Smooth muscle cell (in vitro differentiated cells): ENCODE measurements around the gene ANKRD27. TPM values are rescaled to one million over a fixed set of nuclear protein-coding genes. Genes with fewer than 3 reads are reported as not detected.

Experiments
- DNase-seq: peaks from one replicate; lab custom pipeline; 2025; ENCODE audit not compliant: unreplicated experiment; lab: John Stamatoyannopoulos, UW
- H2AFZ ChIP-seq: fragments of 200-600 bp; sonication (generic); 2 replicates; pipeline ENCODE4 v1.6.0; 2016; ENCODE audit warnings: antibody characterized with exemption, low read depth, mild to moderate bottlenecking
- H3F3A ChIP-seq: fragments of 200-600 bp; sonication (generic); 2 replicates; pipeline ENCODE4 v1.6.0; 2017; ENCODE audit warnings: antibody characterized with exemption, low read depth
- H3K27ac ChIP-seq: fragments of 200-600 bp; sonication (generic); 2 replicates; pipeline ENCODE4 v1.5.1; 2016; ENCODE audit warnings: low read depth, mild to moderate bottlenecking
- H3K27me3 ChIP-seq: fragments of 200-600 bp; sonication (generic); 2 replicates; pipeline ENCODE4 v1.6.1; 2016; ENCODE audit warnings: low read depth, mild to moderate bottlenecking
- H3K36me3 ChIP-seq: fragments of 200-600 bp; sonication (generic); 2 replicates; pipeline ENCODE4 v1.5.1; 2016; ENCODE audit warnings: low read depth
- H3K4me1 ChIP-seq: fragments of 200-600 bp; sonication (generic); 2 replicates; pipeline ENCODE4 v1.5.1; 2016; ENCODE audit warnings: low read depth
- H3K4me2 ChIP-seq: fragments of 200-600 bp; sonication (generic); 2 replicates; pipeline ENCODE4 v1.6.0; 2016; ENCODE audit warnings: mild to moderate bottlenecking
- H3K4me3 ChIP-seq: fragments of 200-600 bp; sonication (generic); 2 replicates; pipeline ENCODE4 v1.5.1; 2016; ENCODE audit warnings: mild to moderate bottlenecking
- H3K79me2 ChIP-seq: fragments of 200-600 bp; sonication (generic); 2 replicates; pipeline ENCODE4 v1.6.0; 2016; ENCODE audit warnings: low read depth, mild to moderate bottlenecking
- H3K9ac ChIP-seq: fragments of 200-600 bp; sonication (generic); 2 replicates; pipeline ENCODE4 v1.6.0; 2016; ENCODE audit warnings: low read depth
- H3K9me3 ChIP-seq: fragments of 200-600 bp; sonication (generic); replicated peaks from 2 replicates; pipeline ENCODE4 v1.5.1; 2016; ENCODE audit warnings: low read depth
- H4K20me1 ChIP-seq: fragments of 200-600 bp; sonication (generic); 2 replicates; pipeline ENCODE4 v1.6.0; 2016; ENCODE audit warnings: low read depth
- WGBS: methylation state at CpG from one replicate; pipeline ENCODE4 v1.1.7; 2016; ENCODE audit warnings: low lambda C conversion rate; 5-methylcytosine and 5-hydroxymethylcytosine counted together
- polyA plus RNA-seq: library from polyadenylated mRNA; unstranded; fragments of >200 nt; fragmentation: Nextera tagmentation; extraction: Ambion mirVana; gene quantifications from 2 replicates; pipeline ENCODE4 v1.2.1, GENCODE V29; 2016
- total RNA-seq: library from RNA; depleted of rRNA; stranded (reverse); fragments of >200 nt; gene quantifications from 2 replicates; pipeline ENCODE4 v1.2.3, GENCODE V29; 2014
- TF ChIP-seq, protein P1 (sequence below): fragments of 200-600 bp; sonication (generic); IDR thresholded peaks from 2 replicates; pipeline ENCODE4 v1.5.1; 2017; ENCODE audit warnings: borderline replicate concordance, mild to moderate bottlenecking, antibody characterized with exemption; ENCODE audit not compliant: insufficient read depth, poor library complexity, severe bottlenecking

The ANKRD27 gene
- total RNA-seq = 19.5 and 19.7 TPM in 2 replicates
- polyA plus RNA-seq = 7.7 and 10.5 TPM in 2 replicates

GRCh38 chr19:32674931-32675719 is at the start of gene ANKRD27:
Gene ANKRD27 (minus strand): TSS chr19:32675180. CDS start chr19:32659015, 16,165 bp downstream.
- Histone ChIP-seq H3F3A (peaks cover 6% of the 10 kb centered on the region), H4K20me1 (peaks cover 51% of the 10 kb centered on the region), H2AFZ (peak within 1 kb of the TSS; percentile 90), H3K4me1 (peaks cover 22% of the 10 kb centered on the region), H3K36me3 (no peaks in the 10 kb centered on the region), H3K4me3 (peak within 1 kb of the TSS; percentile 88), H3K4me2 (peak within 1 kb of the TSS; percentile 93), H3K27ac (no peak within 1 kb of the TSS), H3K27me3 (peaks cover 21% of the 10 kb centered on the region), H3K9ac (peak within 1 kb of the TSS; percentile 35), H3K9me3 (no peaks in the 10 kb centered on the region), H3K79me2 (peaks cover 20% of the 10 kb centered on the region)
- TF ChIP-seq, protein P1, sequence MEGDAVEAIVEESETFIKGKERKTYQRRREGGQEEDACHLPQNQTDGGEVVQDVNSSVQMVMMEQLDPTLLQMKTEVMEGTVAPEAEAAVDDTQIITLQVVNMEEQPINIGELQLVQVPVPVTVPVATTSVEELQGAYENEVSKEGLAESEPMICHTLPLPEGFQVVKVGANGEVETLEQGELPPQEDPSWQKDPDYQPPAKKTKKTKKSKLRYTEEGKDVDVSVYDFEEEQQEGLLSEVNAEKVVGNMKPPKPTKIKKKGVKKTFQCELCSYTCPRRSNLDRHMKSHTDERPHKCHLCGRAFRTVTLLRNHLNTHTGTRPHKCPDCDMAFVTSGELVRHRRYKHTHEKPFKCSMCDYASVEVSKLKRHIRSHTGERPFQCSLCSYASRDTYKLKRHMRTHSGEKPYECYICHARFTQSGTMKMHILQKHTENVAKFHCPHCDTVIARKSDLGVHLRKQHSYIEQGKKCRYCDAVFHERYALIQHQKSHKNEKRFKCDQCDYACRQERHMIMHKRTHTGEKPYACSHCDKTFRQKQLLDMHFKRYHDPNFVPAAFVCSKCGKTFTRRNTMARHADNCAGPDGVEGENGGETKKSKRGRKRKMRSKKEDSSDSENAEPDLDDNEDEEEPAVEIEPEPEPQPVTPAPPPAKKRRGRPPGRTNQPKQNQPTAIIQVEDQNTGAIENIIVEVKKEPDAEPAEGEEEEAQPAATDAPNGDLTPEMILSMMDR = no peak
- under 1% methylated on average over 58 of the region's 75 CpGs for WGBS
- peak; percentile 93 for DNase-seq

DNA sequence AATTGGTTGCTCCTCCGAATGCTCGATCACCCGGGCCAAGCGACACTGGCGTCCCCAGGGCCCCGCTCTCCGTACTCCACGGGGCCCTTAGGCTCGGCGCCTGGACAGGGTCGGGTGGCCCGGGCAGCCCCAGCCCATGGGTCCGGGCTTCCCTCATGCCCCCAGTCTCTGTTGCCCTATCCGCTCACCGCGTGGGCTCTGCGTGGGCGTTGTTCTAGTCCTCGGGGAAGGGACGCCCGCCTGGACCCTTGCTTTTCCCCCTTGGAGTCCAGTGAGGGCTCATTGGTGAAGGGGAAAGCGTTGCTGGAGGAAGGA is 45.9 kb upstream of the ANKRD27 start:
- no peak overlapping the region for H2AFZ ChIP-seq
- no peak for DNase-seq
- H3K4me1 ChIP-seq = no peaks in the 10 kb centered on the region
- H3K79me2 ChIP-seq = no peaks in the 10 kb centered on the region
- no peak overlapping the region for H3K4me2 ChIP-seq
- no peaks in the 10 kb centered on the region for H3F3A ChIP-seq
- no peaks in the 10 kb centered on the region for H3K9me3 ChIP-seq
- H3K36me3 ChIP-seq = no peaks in the 10 kb centered on the region
- TF ChIP-seq, protein P1 = no peak
- H3K27ac ChIP-seq = no peak overlapping the region
- 96% methylated on average over 16 of the region's 22 CpGs for WGBS
- H3K9ac ChIP-seq = no peak overlapping the region
- no peak overlapping the region for H3K4me3 ChIP-seq
- no peaks in the 10 kb centered on the region for H3K27me3 ChIP-seq
- no peaks in the 10 kb centered on the region for H4K20me1 ChIP-seq

DNA sequence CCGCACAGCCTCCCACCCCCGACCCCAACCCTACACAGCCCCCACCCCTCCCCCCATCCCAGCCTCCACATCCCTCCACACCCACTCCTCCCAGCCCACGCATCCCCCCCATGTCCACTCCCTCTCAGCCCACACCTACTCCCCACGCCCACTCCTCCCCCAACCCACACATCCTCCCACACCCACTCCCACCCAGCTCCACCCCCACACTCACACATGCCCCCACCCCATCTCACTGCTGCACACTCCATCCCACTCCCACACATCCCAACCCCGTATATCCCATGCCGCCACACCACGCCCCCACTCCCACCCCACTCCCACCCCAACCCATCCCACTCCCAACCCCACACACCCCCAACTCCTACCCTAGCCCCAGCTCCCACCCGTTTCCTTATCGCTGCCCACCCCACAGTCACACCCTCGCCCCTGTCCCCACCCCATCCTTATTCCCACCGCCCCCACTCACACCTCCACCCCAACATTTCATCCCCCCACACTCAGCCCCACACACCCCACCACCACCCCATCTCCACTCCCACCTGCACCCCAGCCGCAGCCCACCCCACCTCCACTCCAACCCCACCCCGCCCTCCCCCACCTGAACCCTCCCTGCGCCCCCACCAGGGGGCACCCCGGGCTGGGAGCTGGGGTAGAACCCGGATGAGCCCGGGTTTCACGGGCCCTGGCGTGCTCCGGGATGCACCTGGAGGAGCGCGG is 45.4 kb upstream of the ANKRD27 start:
- Histone ChIP-seq H3K9me3 (no peaks in the 10 kb centered on the region), H3K4me1 (no peaks in the 10 kb centered on the region), H3K9ac (no peak overlapping the region), H3K79me2 (no peaks in the 10 kb centered on the region), H3K4me2 (no peak overlapping the region), H3K27ac (no peak overlapping the region), H3K4me3 (no peak overlapping the region), H2AFZ (no peak overlapping the region), H3F3A (no peaks in the 10 kb centered on the region), H3K36me3 (no peaks in the 10 kb centered on the region), H4K20me1 (no peaks in the 10 kb centered on the region), H3K27me3 (no peaks in the 10 kb centered on the region)
- no peak for DNase-seq
- no CpG with 5 or more reads among the region's 22 CpGs for WGBS
- TF ChIP-seq, protein P1 = no peak
